GF-D8 (cell line): ENCODE measurements around the gene NDEL1.

ENCODE experiments used
- DNase-seq: peaks from one replicate; lab custom pipeline; 2025; lab: John Stamatoyannopoulos, UW

The NDEL1 gene

DNA sequence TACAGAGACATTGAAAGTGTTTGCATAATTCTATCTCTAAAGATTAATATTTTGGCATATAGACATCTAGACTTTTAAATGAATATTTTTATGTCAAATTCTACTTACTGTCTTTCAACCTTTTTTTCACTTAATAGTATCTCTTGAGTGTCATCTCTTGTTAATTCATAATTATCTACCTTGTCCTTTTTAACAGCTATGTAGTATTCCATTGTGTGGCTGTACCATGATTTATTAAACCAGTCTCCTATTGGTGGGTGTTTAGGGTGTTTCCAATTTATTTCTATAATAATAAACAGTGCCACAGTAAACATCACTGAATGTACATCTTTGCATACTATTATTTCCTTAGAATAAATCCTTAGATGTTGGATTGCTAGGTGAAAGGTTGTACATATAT lies 21.7 kb upstream of the NDEL1 start:
- no peak for DNase-seq

DNA sequence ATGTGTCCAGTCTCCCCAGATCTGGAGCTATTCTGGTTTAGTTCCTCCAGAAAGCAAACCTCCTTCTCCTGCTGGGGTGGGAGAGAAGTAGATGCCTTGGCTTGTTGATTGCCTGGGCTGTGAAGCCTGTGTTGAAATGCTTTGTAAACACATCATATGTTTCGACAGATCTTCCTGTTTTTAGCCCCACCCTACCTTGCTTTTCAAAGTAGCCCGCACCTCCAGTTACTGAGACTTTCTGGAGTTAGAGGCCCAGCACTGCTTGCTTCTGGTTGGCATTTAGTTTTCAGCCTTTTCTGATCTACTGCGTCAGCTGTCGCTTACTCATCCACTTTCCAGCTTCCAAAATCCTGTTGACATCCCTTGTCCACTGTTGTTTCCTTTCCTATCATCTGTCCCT lies 17.9 kb upstream of the NDEL1 start:
- no peak for DNase-seq

DNA sequence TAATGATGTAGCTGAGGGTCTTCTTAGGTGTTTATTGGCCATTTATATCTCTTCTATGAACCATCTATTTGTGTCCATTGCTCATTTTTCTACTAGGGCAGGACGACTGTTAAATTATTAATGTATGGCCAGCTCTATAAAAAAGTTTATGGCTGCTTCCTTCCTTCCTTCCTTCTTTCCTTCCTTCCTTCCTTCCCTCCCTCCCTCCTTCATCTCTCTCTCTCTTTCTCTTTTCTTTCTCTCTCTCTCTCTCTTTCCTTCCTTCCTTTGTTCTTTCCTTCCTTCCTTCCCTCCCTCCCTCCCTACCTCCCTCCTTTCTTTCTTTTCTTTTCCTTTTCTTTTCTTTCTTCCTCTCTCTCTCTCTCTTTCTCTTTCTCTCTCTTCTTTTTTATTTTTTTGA lies 17.2 kb upstream of the NDEL1 start:
- no peak for DNase-seq

DNA sequence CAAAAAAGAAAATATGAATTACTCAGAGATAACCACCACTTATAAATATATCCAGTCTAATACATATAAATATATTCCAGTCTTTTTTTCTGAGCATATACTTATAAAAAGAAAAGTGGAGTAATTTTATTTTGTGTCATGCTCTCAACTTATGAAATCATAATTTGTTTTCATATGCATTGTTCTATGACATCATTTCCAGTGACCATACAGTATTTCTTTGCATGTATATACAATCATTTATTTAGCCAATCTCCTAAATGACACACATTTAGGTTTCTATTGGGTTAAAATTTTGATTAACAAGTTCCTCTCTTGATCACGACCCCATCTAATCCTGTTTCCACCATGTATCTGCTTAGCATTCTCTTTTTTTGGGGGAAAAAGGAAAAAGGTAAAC lies 16.4 kb upstream of the NDEL1 start:
- no peak for DNase-seq

DNA sequence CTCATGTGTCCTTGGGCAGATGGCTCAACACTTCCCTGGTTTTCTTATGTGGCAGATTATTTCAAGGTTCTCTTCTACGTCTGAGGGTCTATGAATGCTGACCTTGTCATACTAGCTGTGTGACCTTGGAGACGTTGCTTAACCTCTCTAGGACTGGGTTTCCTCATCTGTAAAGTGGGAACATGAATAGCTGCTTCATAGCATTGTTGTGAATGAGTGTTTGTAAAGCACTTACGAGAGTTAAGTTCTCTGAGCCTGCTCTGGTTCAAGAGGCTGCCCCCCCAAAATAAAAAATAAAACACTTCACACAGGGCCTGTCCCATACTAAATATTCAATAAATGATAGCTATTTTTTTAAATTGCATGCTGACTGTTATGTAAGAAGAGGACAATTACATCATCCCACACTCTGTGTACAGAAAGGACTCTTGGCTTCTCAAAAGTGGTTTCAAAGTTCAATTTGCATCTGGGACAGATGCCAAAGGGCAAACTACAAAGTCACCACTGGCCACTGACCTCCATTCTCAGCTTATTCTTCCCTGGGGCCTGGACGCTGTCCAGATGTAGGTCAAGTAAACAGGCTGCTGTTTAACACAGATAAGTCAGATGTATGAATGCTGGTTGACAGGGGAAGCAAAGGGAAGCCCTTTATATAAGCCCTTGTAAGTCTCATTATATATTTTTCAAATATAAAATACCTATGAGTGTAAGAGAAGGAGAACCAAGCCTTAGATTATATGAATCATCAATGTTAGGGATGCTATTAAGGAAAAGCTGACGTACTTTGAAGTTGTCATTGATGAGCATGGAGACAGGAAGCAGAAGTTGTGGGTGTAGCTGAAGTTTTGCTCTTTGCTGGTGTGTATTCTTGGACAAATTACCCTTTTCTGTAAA lies 15.4 kb upstream of the NDEL1 start:
- no peak for DNase-seq

DNA sequence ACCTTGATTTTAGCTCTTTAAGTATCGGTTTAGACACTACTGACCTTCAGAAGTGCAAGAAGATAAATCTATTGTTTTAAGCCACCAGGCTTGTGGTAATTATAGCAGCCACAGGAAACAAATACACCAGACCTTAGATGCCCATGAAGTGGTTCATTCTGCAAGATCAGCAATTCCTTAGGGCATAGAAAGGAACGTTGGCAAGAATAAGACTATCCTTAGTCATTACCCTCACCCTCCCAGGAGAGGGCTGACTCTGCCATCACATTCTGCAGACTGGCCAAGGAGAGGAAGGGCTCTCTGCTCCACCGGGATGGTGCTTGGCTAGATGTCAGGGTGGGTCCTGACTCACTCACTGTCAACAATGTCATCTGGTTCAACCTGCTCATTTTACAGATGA lies 14.1 kb upstream of the NDEL1 start:
- no peak for DNase-seq

DNA sequence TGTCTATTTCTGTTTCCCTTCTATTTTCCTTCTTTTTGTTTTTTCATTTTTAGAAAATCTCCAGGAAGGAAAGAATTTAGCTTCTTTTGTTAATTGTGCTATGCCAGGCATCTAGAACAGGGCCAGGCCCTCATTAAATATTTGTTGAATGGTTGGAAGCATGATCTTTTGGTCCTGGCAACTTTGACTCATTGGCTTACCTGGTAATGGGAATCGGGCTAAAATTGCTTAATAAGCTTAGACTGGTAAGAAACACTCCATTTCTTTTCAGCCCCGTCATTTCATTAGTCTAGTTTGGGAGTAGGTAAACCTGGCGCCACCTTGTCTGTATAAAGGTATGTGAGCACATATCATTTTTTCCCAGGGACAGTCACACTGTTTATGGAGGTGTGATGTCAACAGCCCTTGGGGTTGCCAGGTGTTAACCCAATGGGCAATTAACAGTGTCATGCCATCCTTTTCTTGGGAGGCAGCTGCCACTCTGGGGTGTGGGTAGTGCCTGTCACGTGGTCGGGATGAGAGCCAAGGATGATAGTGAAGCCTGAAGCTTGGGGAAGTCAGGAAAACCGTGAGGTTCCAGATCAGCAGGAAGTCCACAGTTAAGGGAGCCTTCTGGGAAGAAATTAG lies 9.5 kb upstream of the NDEL1 start:
- no peak for DNase-seq

DNA sequence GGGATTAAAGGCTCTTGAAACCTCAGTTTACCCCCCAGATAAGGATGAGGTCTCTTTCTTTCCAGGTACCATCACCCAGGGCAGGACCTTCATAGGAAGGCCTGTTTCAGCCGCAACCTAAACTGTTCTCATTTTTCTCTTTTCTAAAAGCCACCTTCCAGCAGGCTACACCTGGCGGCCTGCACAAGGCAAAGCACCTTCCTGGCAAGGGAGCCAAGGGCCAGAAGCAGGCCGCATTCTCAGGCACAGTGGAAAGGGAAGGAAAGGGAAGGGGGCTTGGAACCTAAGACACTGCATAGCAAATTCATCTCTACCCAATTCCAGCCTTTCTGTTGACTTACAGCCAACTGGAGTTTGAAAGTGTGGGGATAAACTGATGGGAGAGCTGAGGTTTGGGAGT lies 8.9 kb upstream of the NDEL1 start:
- no peak for DNase-seq

DNA sequence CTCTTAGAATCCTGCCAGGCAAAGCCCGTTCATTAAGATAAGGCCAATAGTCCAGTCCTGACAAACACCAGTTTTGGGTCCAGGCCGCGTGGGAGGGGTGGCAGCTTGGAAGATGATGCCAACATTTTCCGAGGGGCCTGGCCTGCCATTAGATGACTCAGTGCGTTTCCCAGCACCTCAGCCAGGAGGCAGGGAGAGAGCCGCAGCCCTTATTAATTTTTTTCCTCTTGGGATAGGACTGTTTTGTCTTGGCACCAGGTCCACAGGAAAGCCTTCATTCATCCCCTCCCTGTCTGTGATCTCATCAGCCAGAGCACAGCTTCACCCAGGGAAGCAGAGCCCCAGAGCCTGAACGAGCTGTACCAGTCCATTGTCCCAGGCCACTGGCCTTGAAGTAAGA lies 4.7 kb upstream of the NDEL1 start:
- no peak for DNase-seq

DNA sequence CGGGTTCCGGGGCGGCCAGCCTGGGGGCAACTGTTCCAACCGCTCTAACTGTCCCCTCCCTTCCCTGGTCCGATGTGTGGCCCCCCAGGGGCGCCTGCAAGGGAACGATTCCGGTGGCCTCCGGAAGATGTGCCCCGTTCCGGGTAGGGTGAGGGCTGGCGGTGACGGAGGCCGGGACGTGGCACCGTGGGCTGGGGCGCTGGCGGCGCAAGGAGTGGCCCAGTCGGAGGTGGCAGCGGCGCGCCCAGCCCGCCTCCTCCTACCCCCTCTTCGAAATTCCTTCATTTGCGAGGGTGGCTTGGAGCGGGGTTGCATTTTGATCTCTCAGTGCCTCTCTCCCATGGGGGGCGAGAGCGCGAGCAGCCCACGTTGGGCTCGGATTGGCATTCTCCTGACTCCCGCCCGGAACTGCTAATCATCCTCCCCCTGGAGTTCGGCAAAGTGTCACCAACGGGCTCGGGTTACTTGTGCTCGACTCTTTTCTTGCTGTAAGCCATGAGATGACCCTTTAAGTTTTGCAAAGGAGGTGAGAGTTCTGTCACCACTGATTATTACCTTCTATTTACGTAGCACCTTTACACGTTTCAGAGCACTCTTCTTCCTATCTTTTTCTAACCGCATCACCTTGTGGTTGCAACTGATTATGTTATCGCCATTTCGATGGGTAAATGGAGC lies 622 bp downstream of the NDEL1 start:
- no peak for DNase-seq

DNA sequence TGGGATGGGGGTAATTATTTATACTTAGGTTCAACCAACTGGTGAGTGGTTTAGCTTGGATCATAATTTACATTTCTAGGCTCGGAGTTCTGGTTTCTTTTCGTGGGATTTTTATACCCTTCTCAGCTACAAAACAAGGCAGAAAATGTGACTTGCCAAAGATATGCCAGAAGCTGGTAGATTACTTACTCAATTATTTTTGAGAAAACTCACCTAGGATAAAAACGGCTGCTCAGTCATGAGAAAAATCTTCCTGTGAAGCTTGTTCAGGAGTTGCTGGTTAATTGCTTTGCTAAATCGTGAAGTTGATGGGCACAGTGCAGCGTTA lies 1.1 kb downstream of the NDEL1 start:
- no peak for DNase-seq

DNA sequence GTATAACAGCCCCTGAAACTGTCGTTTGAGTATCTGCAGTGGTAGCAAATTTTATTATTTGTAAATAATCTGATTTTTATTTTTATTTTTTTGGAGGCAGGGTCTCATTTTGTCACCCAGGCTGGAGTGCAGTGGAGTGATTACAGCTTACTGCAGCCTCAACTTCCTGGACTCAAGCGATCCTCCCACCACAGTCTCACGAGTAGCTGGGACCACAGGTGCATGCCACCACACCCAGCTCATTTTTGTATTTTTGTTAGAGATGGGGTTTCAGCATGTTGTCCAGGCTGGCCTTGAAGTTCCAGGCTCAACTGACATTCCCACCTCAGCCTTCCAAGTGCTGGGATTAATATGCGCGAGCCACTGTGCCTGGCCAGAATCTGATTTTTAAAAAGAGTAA lies 2.8 kb downstream of the NDEL1 start:
- no peak for DNase-seq

DNA sequence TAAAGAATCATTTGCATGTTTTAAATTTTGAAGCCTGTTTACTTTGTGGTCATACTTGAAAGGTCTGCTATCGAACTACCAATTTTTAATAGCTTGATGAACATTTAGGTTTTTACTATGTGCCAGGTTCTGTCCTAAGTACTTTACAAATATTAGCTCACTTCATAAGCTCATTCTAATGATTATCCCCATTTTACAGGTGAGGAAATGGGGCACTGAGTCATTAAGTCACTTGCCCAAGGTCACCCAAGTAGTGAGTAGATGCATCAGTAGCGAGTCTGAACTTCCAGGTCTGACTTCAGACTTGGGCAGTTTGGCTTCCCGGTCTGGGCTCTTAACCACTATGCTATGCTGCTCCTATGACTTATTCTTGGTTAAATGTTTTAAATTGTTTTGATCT lies 4.0 kb downstream of the NDEL1 start:
- DNase-seq = no peak

DNA sequence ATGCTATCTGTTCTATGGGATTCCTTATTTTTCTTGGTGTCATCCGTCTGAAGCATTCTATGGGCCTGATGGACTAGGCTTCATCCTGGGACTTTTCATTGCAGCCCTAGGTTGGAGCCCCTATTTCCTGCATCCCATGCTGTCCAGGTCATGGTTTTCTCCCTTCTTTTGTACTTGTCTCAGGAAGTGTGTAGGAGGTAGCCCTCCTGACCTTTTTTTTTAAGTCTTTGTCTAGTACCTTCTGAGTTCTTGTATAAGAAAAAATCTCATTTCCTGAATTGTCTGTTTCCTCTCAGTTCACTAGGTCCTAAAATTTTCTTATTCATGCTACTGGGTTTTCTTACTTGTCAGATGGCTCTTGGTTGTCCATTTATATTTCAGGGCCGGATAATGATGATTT lies 6.0 kb downstream of the NDEL1 start:
- no peak for DNase-seq

DNA sequence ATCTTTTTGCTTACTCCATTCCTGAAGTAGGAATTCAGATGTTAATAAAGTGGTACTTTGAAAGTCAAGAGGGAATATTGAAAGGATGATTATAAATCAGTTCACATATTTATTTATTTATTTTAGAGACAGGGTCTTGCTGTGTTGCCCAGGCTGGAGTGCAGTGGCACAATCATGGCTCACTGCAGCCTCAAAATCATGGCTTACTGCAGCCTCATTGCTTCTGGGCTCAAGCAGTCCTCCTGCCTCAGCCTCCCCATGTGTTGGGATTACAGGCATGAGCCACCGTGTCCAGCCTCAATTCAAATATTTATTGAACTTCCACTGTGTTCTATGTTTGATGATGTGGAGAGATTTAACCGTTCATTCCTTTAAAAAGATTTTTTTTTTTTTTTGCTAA lies 6.6 kb downstream of the NDEL1 start:
- no peak for DNase-seq

DNA sequence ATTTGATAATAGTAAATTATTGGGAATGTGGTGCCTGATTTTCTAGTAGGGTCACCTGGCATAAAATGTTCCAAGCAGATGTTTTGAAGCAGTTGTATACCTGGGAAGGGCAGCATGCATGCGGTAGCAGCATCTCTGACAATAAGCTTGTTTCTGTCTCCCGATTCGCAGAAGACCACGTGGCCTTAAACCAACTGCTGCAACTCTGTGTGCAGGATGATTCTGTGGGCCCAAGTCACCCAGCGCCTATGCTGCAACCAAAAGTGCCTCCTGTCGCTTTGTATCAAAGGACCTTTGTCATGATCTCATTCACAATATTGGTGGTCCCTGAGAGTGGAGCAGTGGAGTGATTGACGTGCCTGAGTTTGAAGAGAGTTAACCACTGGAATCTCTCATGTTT lies 8.1 kb downstream of the NDEL1 start:
- DNase-seq = no peak

DNA sequence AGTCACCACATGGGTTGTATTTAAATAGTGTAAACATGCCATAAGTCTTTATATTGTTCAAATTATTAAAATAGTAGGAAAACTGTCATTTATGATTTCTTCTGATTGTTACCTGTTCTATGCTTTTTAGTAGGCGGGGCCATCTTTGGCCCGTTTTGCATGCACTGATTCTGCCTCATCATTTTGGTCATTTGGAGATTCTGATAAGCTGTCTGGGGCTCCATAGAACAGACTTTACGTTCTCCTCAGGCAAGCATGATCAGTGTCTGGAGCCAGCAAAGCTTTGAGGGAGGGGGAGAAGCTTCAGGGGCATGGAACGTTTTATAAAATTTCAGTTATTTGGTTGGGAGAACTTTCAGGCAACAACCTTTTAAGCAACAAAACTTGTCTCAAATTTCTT lies 8.8 kb downstream of the NDEL1 start:
- no peak for DNase-seq

DNA sequence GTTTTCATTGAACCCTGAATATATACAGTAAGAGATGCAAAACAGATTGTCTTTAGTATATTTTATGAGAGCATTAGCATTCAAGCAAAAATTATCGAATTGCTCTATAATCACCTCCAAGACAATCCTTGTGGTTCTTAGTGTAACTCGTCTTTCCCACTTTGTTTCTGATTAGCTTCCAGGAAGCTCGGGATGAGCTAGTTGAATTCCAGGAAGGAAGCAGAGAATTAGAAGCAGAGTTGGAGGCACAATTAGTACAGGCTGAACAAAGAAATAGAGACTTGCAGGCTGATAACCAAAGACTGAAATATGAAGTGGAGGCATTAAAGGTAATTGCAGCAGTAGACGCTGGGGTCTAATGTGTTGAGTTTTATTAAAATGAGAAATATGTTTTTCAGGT lies 9.9 kb downstream of the NDEL1 start:
- DNase-seq = no peak

DNA sequence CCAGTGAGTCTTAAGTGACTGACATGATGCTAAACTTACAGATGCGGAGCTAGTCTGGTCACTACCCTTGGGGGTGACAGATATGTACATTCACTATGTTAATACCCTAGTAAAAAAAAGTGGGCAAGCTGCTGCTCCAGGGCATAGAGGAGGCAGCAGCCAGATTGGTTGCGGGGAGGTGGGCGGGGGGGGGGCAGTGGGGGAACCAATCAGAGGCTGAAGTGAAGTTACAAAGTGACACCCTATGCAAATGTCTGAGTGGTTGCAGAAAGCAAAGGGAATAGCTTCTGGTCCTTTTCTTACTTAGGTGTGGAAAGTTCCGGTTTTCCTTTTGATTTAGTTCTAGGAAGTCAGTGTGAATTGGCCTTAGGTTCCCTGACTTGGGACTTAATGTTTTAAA lies 12.1 kb downstream of the NDEL1 start:
- DNase-seq = no peak

DNA sequence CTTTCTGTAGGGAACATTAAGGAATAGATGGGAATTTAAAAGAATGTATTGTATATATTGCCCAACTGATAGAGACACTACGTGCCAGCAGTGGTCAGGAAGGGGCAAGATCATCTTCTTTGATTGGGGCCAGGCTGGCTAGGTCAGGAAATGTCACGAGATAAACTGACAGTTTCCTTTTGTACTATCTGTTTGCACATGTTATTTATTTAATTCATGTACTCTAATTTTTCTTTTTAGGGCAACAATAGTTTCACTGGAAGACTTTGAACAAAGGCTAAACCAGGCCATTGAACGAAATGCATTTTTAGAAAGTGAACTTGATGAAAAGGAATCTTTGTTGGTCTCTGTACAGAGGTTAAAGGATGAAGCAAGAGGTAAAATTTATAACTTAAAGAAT lies 12.6 kb downstream of the NDEL1 start:
- DNase-seq = no peak

DNA sequence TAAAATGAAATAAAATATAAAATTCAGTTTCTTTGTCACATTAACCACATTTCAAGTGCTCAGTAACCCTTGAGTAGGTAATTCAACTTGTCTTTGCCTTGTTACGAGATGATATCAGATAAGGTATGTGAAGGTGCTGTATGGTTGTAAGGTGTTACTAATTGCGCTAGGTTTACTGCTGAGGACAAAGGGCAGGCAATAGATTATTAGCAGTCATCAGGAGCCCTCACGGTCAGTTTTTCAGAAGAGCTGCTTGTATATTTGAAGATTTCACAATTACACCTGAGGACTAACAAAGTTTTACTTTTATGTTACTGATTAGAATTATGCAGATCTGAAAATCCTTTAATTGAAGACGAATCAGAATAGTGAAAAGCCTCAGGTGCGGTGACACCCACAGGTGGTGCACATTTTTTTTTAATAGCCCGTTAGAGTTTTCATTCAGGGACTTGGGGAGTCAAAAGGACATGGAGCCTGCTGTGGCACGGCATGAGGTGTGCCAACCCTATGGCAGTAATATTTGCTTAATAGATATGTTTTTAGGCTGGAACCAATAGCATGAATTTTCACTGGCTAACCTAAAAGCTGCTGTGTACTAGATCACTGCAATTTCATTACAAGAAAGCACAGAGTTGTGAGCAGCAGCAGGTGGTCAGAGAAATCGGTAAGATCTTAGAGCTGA lies 16.4 kb downstream of the NDEL1 start:
- DNase-seq = no peak

DNA sequence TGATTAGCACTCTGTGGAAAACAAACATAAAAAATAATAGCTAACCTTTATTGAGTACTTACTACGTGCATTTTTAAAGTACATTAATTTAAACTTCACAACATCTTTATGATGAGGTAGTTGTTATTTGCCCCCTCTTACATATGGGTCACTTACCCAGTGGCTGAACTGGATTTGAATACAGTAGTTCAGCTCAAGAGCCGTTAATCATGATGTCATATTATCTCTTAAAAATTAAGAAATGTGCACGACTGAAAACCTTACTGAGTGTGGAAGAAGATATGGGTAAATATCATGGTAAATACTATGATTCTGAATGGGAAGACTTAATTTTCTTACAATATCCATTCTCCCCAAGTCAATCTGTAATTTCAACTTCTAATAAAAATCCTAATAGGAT lies 17.6 kb downstream of the NDEL1 start:
- no peak for DNase-seq

DNA sequence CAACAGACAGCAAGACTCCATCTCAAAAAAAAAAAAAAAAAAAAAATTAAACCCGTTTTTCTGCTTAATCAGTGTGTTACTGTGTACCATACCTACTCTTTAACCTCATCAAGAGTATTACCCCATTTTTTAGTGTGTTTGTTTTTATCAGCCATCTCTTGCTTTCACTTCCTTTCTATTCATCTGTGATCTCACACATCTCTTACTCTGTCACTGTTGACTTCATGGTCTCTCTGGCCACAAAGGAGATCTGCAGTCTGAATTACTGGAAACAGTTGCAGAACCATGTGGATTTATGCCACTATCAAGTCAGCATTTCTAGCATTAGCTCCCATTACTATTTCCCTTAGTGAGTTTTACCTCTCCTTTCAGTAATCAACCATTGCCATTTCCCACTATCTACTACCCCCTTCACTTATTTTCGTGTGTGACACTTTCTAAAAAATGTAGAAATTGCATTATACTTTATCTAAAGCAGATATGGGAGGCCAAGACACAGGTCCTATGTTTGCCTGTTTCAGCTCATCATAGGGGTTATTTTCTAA lies 20.1 kb downstream of the NDEL1 start:
- DNase-seq = no peak
